HepG2 (cell line): ENCODE data around the gene XPO5. TPM values are rescaled to one million over a fixed set of nuclear protein-coding genes. Genes with fewer than 3 reads are reported as not detected.

Source experiments
- BRCA1 ChIP-seq: sonication (generic); formaldehyde crosslinking; IDR thresholded peaks from 2 replicates; pipeline ENCODE4 v1.4.0; 2020; ENCODE audit warnings: missing genetic modification reagents
- ZHX2 ChIP-seq, 2 experiments: sonication (generic) in 1 of 2; formaldehyde crosslinking in 1 of 2; IDR thresholded peaks; 2 replicates each; pipeline versions ENCODE4 v1.6.1 to v1.9.0; 2014 to 2022; ENCODE audit warnings: antibody characterized with exemption in 1 of 2, borderline replicate concordance in 1 of 2, inconsistent platforms in 1 of 2, low read depth in 1 of 2, missing genetic modification reagents in 1 of 2
- ZKSCAN5 ChIP-seq: sonication (generic); formaldehyde crosslinking; IDR thresholded peaks from 2 replicates; pipeline ENCODE4 v1.5.1; 2020; ENCODE audit warnings: mild to moderate bottlenecking, missing genetic modification reagents
- ZNF143 ChIP-seq: sonication (generic); formaldehyde crosslinking; IDR thresholded peaks from 2 replicates; pipeline ENCODE4 v1.4.0; 2020; ENCODE audit warnings: missing genetic modification reagents
- ZNF562 ChIP-seq: sonication (generic); formaldehyde crosslinking; IDR thresholded peaks from 2 replicates; pipeline ENCODE4 v1.8.0; 2022; ENCODE audit warnings: missing genetic modification reagents, borderline replicate concordance
- ZNF607 ChIP-seq: sonication (generic); formaldehyde crosslinking; IDR thresholded peaks from 2 replicates; pipeline ENCODE4 v1.5.1; 2020; ENCODE audit warnings: missing genetic modification reagents, mild to moderate bottlenecking, borderline replicate concordance
- ZNF761 ChIP-seq: sonication (generic); formaldehyde crosslinking; conservative IDR thresholded peaks from 2 replicates; pipeline ENCODE4 v1.4.0; 2020; ENCODE audit warnings: mild to moderate bottlenecking, missing genetic modification reagents
- ZNF850 ChIP-seq: sonication (generic); formaldehyde crosslinking; conservative IDR thresholded peaks from 2 replicates; pipeline ENCODE4 v1.9.0; 2021; ENCODE audit warnings: mild to moderate bottlenecking, missing genetic modification reagents
- polyA plus RNA-seq, 8 experiments: library from polyadenylated mRNA; depleted of rRNA in 3 of 8; stranded (reverse) in 7 of 8; unstranded in 1 of 8; fragments of >200 nt; fragmentation: Illumina TruSeq in 4 of 8; extraction: Trizol in 4 of 8; gene quantifications; 2 replicates each; pipeline versions ENCODE4 v1.2.1 to v1.2.3, GENCODE V29; 2011 to 2016; ENCODE audit warnings: low read depth in 4 of 8, missing spikeins in 1 of 8, mixed read lengths in 1 of 8; ENCODE audit not compliant: insufficient read depth in 1 of 8
- total RNA-seq, 5 experiments: library from RNA; depleted of rRNA; stranded (reverse); fragments of >200 nt; fragmentation: Illumina TruSeq; extraction: Trizol; gene quantifications; 2 replicates each; pipeline ENCODE4 v1.2.3, GENCODE V29; 2016; ENCODE audit warnings: low read depth in 1 of 5
- TF ChIP-seq, protein P1 (sequence below): sonication (generic); formaldehyde crosslinking; IDR thresholded peaks from 2 replicates; pipeline ENCODE4 v1.8.1; 2023; ENCODE audit warnings: mild to moderate bottlenecking, missing genetic modification reagents, borderline replicate concordance

Gene XPO5
- total and polyA plus RNA-seq, 2 of the 13 experiments (the other 11 are each of a cell fraction or from before 2014, with no cell fraction given): 52.2 to 68.0 TPM

GRCh38 chr6:43575772-43576551 is at the start of gene XPO5, which contains the start of gene POLH (continued):
- no peak; the same call in 1 of the 2 replicates for TF ChIP-seq ZNF850 (CRISPR knock-in tag)
- TF ChIP-seq ZNF761: peak; percentile 60; the same call in 1 of the 2 replicates
- peak; percentile 47 for TF ChIP-seq ZNF143 (CRISPR knock-in tag)
- TF ChIP-seq, protein P1, sequence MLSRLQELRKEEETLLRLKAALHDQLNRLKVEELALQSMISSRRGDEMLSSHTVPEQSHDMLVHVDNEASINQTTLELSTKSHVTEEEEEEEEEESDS: no peak; the same call in 1 of the 2 replicates
- TF ChIP-seq ZKSCAN5: no peak
- TF ChIP-seq ZNF607 (CRISPR knock-in tag): peak; percentile 97
- peak; percentile 94 for TF ChIP-seq BRCA1 (CRISPR knock-in tag)
- no peak for TF ChIP-seq ZNF562 (CRISPR knock-in tag)
- no peak; the same call in 1 of the 2 replicates for TF ChIP-seq ZHX2 (IDR thresholded peaks at IDR 0.05; ENCODE audit: low read depth)
- TF ChIP-seq ZHX2 (CRISPR knock-in tag; IDR thresholded peaks at IDR 0.05; ENCODE audit: borderline replicate concordance): no peak
